Activated CD4-positive, CD25-positive, alpha-beta regulatory T cell treated with anti-CD3 and anti-CD28 coated beads, Interleukin-2, amount 50 U/mL, for 16 hours (primary cell): ENCODE measurements around the gene NTRK3.

Experiments used
- DNase-seq: peaks from one replicate; pipeline ENCODE4 v3.0.0-alpha.2; 2020; ENCODE audit warnings: low read depth, low spot score

NTRK3 gene

GRCh38 chr15:88124199-88124598 is 132.3 kb downstream of the NTRK3 start:
- DNase-seq, result no peak

- DNase-seq, result no peak
Measured at GRCh38 chr15:88121968-88122530, 134.5 kb downstream of the NTRK3 start.

- DNase-seq, result no peak
Measured at GRCh38 chr15:88120026-88120425, 136.5 kb downstream of the NTRK3 start.

GRCh38 chr15:88118741-88119140 is 137.8 kb downstream of the NTRK3 start:
- no peak for DNase-seq

- DNase-seq, result no peak
Measured at GRCh38 chr15:88118035-88118434, 138.5 kb downstream of the NTRK3 start.

GRCh38 chr15:88115486-88116152 is 140.9 kb downstream of the NTRK3 start:
- DNase-seq, result no peak

GRCh38 chr15:88113613-88114308 is 142.8 kb downstream of the NTRK3 start:
- DNase-seq, result no peak

GRCh38 chr15:88108991-88109390 is 147.5 kb downstream of the NTRK3 start:
- DNase-seq, result no peak

- DNase-seq, result no peak
Measured at GRCh38 chr15:88108477-88108876, 148.1 kb downstream of the NTRK3 start.

- DNase-seq, result no peak
Measured at GRCh38 chr15:88106074-88106473, 150.5 kb downstream of the NTRK3 start.

- no peak for DNase-seq
Measured at GRCh38 chr15:88104357-88104756, 152.2 kb downstream of the NTRK3 start.

- no peak for DNase-seq
Measured at GRCh38 chr15:88100181-88100580, 156.4 kb downstream of the NTRK3 start.

- DNase-seq, result no peak
Measured at GRCh38 chr15:88098361-88098760, 158.2 kb downstream of the NTRK3 start.

- DNase-seq, result no peak
Measured at GRCh38 chr15:88091444-88092016, 165.0 kb downstream of the NTRK3 start.

- DNase-seq, result no peak
Measured at GRCh38 chr15:88090481-88091011, 166.0 kb downstream of the NTRK3 start.

GRCh38 chr15:88089731-88090130 is 166.8 kb downstream of the NTRK3 start:
- DNase-seq, result no peak

GRCh38 chr15:88089024-88089620 is 167.4 kb downstream of the NTRK3 start:
- no peak for DNase-seq

GRCh38 chr15:88083811-88084760 is 172.5 kb downstream of the NTRK3 start:
- DNase-seq, result no peak

- no peak for DNase-seq
Measured at GRCh38 chr15:88080616-88081015, 175.9 kb downstream of the NTRK3 start.

GRCh38 chr15:88077296-88078020 is 179.1 kb downstream of the NTRK3 start:
- DNase-seq, result no peak
